Measurements from ENCODE around the gene ASIC4. TPM values are rescaled to one million over a fixed set of nuclear protein-coding genes. Genes with fewer than 3 reads are reported as not detected.

The ASIC4 gene
- polyA plus RNA-seq, 6 donors from 2014 or later, result not detected

- H3K36me3 Mint-ChIP-seq, result peaks cover 5 to 50% of the 10 kb centered on the region in 2 donors
- peaks cover 0 to 3% (median 0%) of the 10 kb centered on the region in 7 donors for H3K9me3 Mint-ChIP-seq
- H3K4me3 Mint-ChIP-seq, result no peak overlapping the region
- ATAC-seq (ENCODE audit: low read depth in 2 of 2) (no peak), DNase-seq (no peak)
- H3K27ac Mint-ChIP-seq, result no peak overlapping the region
- H3K4me1 Mint-ChIP-seq, result peaks cover 28 to 30% (median 30%) of the 10 kb centered on the region in 3 donors
- H3K27me3 Mint-ChIP-seq, result peaks cover 18 to 60% (median 50%) of the 10 kb centered on the region in 3 donors
Observed at GRCh38 chr2:219507581-219508443, 6.5 kb upstream of the ASIC4 start.

DNA sequence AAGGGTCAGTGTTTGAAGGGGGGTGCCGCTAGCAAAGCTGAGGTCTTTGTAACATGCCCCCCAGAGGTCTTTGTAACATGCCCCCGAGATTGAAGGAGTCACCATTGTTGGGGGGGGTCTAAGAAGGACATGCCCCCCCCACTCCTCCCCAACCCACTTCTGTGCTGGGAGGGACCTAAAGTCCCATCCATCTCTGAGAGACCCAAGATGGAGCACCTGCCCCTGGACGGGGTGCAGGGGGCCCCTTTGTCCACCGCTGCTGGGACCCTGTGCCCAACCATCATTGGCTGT, 5.9 kb upstream of the ASIC4 start:
- Mint-ChIP-seq H3K27me3 (peaks cover 20 to 66% (median 56%) of the 10 kb centered on the region in 3 donors), H3K9me3 (peaks cover 0 to 3% (median 0%) of the 10 kb centered on the region in 7 donors), H3K4me1 (peaks cover 32 to 35% (median 34%) of the 10 kb centered on the region in 3 donors), H3K27ac (no peak overlapping the region), H3K36me3 (peaks cover 5 to 49% of the 10 kb centered on the region in 2 donors), H3K4me3 (no peak overlapping the region)
- DNase-seq (no peak), ATAC-seq (ENCODE audit: low read depth in 2 of 2) (no peak)

- peaks cover 39 to 43% (median 42%) of the 10 kb centered on the region in 3 donors for H3K4me1 Mint-ChIP-seq
- peaks cover 28 to 74% (median 63%) of the 10 kb centered on the region in 3 donors for H3K27me3 Mint-ChIP-seq
- H3K9me3 Mint-ChIP-seq, result peaks cover 0 to 3% (median 0%) of the 10 kb centered on the region in 7 donors
- peak overlapping the region in 1 of 6 donors; percentile 38 for H3K27ac Mint-ChIP-seq
- no peak for DNase-seq
- peak; percentile 15 to 24 for ATAC-seq (ENCODE audit: low read depth in 2 of 2)
- peaks cover 5 to 45% of the 10 kb centered on the region in 2 donors for H3K36me3 Mint-ChIP-seq
- peak overlapping the region in 7 of 8 donors; percentile 21 to 84 (median 66) for H3K4me3 Mint-ChIP-seq
Observed at GRCh38 chr2:219508971-219509779, 5.1 kb upstream of the ASIC4 start.

DNA sequence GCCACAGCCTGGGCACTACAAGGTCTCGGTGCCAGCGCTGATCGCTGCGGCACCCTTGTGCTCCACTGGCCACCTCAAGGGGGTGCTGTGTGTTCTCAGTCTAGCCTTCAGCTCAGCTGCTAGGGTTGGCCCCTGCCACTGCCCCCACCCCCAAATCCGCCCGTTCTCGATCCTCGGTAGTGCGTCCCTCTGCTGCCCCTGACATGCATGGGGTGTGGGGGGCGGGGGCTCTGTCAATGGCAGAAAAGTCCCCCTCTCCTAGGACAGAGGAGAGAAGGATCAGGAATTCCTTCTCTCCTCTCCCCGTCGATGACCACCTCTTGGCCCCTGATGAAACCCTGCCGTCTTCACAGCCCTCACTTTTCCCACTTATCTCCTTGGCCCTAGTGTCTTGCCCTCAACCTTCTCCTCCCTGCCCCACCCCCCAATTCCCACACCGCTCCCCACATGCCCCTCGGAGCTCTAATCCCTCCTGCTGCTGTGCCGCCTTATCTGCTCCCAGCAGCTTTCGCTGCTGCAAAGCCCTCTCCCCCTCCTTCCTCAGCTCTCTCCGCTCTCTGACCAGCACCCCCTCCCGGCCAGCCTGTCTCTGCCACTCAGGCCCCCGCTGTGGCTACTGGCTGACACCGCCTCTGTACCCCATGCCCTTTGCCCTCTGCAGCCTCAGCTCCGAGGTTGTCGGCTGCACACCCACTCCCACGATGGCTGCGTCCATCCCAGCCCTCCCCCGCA, 4.3 kb upstream of the ASIC4 start:
- Mint-ChIP-seq H3K27ac (peak overlapping the region in 2 of 6 donors; percentile 20 to 38), H3K4me1 (peaks cover 40 to 45% (median 44%) of the 10 kb centered on the region in 3 donors), H3K36me3 (peaks cover 0 to 39% of the 10 kb centered on the region in 2 donors), H3K9me3 (peaks cover 0 to 3% (median 0%) of the 10 kb centered on the region in 7 donors), H3K4me3 (peak overlapping the region in 7 of 8 donors; percentile 60 to 84 (median 72)), H3K27me3 (peaks cover 30 to 79% (median 71%) of the 10 kb centered on the region in 3 donors)
- peak; percentile 30 for DNase-seq
- peak; percentile 79 to 84 for ATAC-seq (ENCODE audit: low read depth in 2 of 2)

- H3K27ac Mint-ChIP-seq, result no peak overlapping the region
- peaks cover 40 to 45% (median 44%) of the 10 kb centered on the region in 3 donors for H3K4me1 Mint-ChIP-seq
- peaks cover 0 to 34% of the 10 kb centered on the region in 2 donors for H3K36me3 Mint-ChIP-seq
- peak overlapping the region in 7 of 8 donors; percentile 14 to 84 (median 72) for H3K4me3 Mint-ChIP-seq
- ATAC-seq (ENCODE audit: low read depth in 2 of 2), result no peak
- peaks cover 36 to 86% (median 78%) of the 10 kb centered on the region in 3 donors for H3K27me3 Mint-ChIP-seq
- peaks cover 0 to 3% (median 0%) of the 10 kb centered on the region in 7 donors for H3K9me3 Mint-ChIP-seq
- no peak for DNase-seq
Observed at GRCh38 chr2:219510512-219511135, 3.7 kb upstream of the ASIC4 start.

- Mint-ChIP-seq H3K4me1 (peaks cover 40 to 47% (median 45%) of the 10 kb centered on the region in 3 donors), H3K9me3 (peaks cover 0 to 5% (median 0%) of the 10 kb centered on the region in 7 donors), H3K27ac (peak overlapping the region in 2 of 6 donors; percentile 25 to 75), H3K4me3 (peak overlapping the region in 3 of 8 donors; percentile 26 to 67 (median 66)), H3K36me3 (peaks cover 0 to 23% of the 10 kb centered on the region in 2 donors), H3K27me3 (peaks cover 46 to 89% (median 89%) of the 10 kb centered on the region in 3 donors)
- DNase-seq (no peak), ATAC-seq (ENCODE audit: low read depth in 2 of 2) (no peak)
Observed at GRCh38 chr2:219511547-219512325, 2.5 kb upstream of the ASIC4 start.

- peaks cover 0 to 5% (median 0%) of the 10 kb centered on the region in 7 donors for H3K9me3 Mint-ChIP-seq
- no peak for ATAC-seq (ENCODE audit: low read depth in 2 of 2)
- H3K4me3 Mint-ChIP-seq, result peak overlapping the region in 1 of 8 donors; percentile 21
- H3K4me1 Mint-ChIP-seq, result peaks cover 40 to 47% (median 45%) of the 10 kb centered on the region in 3 donors
- no peak overlapping the region for H3K27ac Mint-ChIP-seq
- peaks cover 51 to 93% (median 92%) of the 10 kb centered on the region in 3 donors for H3K27me3 Mint-ChIP-seq
- H3K36me3 Mint-ChIP-seq, result peaks cover 0 to 15% of the 10 kb centered on the region in 2 donors
- no peak for DNase-seq
Observed at GRCh38 chr2:219512524-219513216, 1.6 kb upstream of the ASIC4 start.

DNA sequence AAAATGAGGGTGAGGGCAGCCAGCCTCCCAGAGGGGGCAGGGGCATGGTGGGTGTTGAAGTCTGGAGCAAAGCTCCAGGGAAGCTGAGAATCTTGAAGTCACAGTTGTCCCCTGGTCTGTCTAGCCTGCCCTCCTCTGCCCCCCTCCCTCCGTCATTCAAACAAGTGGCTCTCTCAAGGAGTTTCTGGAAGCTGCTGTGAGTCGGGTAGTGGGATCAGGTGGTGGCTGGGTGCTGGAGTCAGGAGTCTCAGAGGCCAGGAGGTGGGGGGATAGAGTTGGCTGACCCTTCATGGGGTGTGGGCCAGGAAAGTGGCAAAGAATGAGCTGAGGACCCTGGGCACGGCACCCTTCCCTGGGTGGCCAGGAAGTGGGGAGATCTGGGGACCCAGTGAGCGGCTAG, 495 bp upstream of the ASIC4 start:
- peak overlapping the region in 3 of 8 donors; percentile 3 to 25 (median 22) for H3K4me3 Mint-ChIP-seq
- no peak overlapping the region for H3K27ac Mint-ChIP-seq

DNA sequence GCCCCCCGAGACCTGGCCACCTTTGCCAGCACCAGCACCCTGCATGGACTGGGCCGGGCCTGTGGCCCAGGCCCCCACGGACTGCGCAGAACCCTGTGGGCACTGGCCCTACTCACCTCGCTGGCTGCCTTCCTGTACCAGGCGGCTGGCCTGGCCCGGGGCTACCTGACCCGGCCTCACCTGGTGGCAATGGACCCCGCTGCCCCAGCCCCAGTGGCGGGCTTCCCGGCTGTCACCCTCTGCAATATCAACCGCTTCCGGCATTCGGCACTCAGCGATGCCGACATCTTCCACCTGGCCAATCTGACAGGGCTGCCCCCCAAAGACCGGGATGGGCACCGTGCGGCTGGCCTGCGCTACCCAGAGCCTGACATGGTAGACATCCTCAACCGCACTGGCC, 554 bp downstream of the ASIC4 start:
- Mint-ChIP-seq H3K4me3 (no peak overlapping the region), H3K36me3 (peaks cover 0 to 15% of the 10 kb centered on the region in 2 donors), H3K27me3 (peaks cover 64 to 100% (median 97%) of the 10 kb centered on the region in 3 donors), H3K4me1 (peaks cover 33 to 41% (median 38%) of the 10 kb centered on the region in 3 donors), H3K9me3 (peaks cover 0 to 5% (median 0%) of the 10 kb centered on the region in 7 donors), H3K27ac (no peak overlapping the region)
- no peak for ATAC-seq (ENCODE audit: low read depth in 2 of 2)
- no peak for DNase-seq

More for the DNA sequence above, 495 bp upstream of the ASIC4 start:
- peaks cover 61 to 98% (median 94%) of the 10 kb centered on the region in 3 donors for H3K27me3 Mint-ChIP-seq
- DNase-seq (no peak), ATAC-seq (ENCODE audit: low read depth in 2 of 2) (no peak)
- H3K9me3 Mint-ChIP-seq, result peaks cover 0 to 5% (median 0%) of the 10 kb centered on the region in 7 donors
- peaks cover 38 to 47% (median 45%) of the 10 kb centered on the region in 3 donors for H3K4me1 Mint-ChIP-seq
- H3K36me3 Mint-ChIP-seq, result peaks cover 0 to 15% of the 10 kb centered on the region in 2 donors

DNA sequence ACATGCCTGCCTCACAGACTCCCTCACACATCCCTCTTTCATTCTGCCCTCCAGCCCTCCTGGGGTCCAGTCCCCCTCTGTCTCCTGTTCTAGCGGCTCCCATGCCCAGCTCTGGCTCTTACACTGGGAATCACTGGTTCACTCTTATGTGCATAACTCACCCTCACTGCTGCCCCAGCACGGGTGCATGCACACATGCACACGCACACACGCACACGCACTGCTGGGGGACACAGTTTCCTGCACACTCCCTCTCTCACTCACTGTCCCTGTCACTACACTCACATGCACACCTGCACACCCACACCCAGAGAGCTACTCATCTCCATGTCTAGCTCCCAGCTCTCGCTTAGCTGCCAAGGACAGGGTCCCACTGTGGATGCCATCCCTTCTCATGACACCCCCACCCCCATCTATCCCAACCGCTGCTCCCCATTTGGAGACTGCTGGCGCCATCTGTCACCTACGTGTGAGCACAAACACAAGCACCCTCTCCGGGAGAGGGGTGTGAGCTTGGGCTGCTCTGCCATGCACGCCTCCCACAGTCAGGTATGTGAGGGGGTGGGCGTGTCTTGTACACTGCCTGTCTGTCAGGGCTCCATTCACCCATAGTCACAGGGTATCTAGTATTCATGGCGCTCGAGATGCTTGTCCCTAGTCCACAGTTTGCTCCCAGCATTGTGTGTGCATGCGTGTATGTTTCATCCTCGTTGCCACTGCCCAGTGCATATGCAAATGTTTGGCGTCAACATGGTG, 1.8 kb downstream of the ASIC4 start:
- Mint-ChIP-seq H3K36me3 (peaks cover 0 to 12% of the 10 kb centered on the region in 2 donors), H3K27me3 (peaks cover 66 to 100% (median 97%) of the 10 kb centered on the region in 3 donors), H3K4me3 (no peak overlapping the region), H3K4me1 (peaks cover 24 to 30% (median 26%) of the 10 kb centered on the region in 3 donors), H3K27ac (peak overlapping the region in 2 of 6 donors; percentile 2 to 63), H3K9me3 (peaks cover 0 to 5% (median 0%) of the 10 kb centered on the region in 7 donors)
- DNase-seq, result no peak
- no peak for ATAC-seq (ENCODE audit: low read depth in 2 of 2)
